Stimulated activated memory B cell treated with anti-CD40 and anti-IgM and Interleukin-4, amounts not matched to agents 10 μg/mL and 1 μg/mL and 100 μg/mL, for 72 hours (primary cell): ENCODE results near the gene PGM1.

Experiments
- ATAC-seq: fragments of 150-1000 bp; cut with Tn5 transposase; 2 replicates; pipeline ENCODE4 v1.10.0; 2021
- H3K27ac Mint-ChIP-seq: one replicate; pipeline ENCODE4 v1.8.0; 2022; ENCODE audit warnings: mild to moderate bottlenecking, mixed read lengths
- H3K27me3 Mint-ChIP-seq: one replicate; pipeline ENCODE4 v1.8.0; 2022; ENCODE audit warnings: mixed read lengths
- H3K36me3 Mint-ChIP-seq: one replicate; pipeline ENCODE4 v1.8.0; 2022; ENCODE audit warnings: mixed read lengths
- H3K4me1 Mint-ChIP-seq: one replicate; pipeline ENCODE4 v1.8.0; 2022; ENCODE audit warnings: mixed read lengths
- H3K4me3 Mint-ChIP-seq: one replicate; pipeline ENCODE4 v1.8.0; 2022; ENCODE audit warnings: mild to moderate bottlenecking, moderate library complexity, mixed read lengths
- H3K9me3 Mint-ChIP-seq: one replicate; pipeline ENCODE4 v1.8.0; 2022; ENCODE audit warnings: mixed read lengths

The PGM1 gene

DNA sequence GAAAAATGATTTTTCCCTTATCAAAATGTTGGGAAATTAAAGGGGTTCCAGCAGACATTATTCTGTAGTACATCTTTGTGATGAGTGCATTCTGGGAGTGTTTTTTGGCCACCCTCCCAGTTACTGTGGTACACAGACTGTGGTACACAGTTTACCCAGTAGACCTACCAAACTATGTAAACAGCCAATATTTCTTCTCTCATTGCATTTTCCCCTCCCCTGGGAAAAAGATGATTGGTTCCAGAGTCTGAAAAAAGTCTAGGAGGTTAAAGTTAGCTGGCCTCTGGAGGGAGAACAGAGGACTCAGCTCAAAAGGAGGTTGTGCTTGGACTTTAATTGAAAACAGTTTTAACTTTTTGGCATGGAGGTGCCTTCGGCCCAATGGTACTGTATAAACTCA lies 42.5 kb downstream of the PGM1 start:
- no peaks in the 10 kb centered on the region for H3K27me3 Mint-ChIP-seq
- H3K4me3 Mint-ChIP-seq = no peak overlapping the region
- H3K27ac Mint-ChIP-seq = no peak overlapping the region
- H3K4me1 Mint-ChIP-seq = no peaks in the 10 kb centered on the region
- H3K36me3 Mint-ChIP-seq = peaks cover 94% of the 10 kb centered on the region
- no peaks in the 10 kb centered on the region for H3K9me3 Mint-ChIP-seq
- ATAC-seq = no peak

DNA sequence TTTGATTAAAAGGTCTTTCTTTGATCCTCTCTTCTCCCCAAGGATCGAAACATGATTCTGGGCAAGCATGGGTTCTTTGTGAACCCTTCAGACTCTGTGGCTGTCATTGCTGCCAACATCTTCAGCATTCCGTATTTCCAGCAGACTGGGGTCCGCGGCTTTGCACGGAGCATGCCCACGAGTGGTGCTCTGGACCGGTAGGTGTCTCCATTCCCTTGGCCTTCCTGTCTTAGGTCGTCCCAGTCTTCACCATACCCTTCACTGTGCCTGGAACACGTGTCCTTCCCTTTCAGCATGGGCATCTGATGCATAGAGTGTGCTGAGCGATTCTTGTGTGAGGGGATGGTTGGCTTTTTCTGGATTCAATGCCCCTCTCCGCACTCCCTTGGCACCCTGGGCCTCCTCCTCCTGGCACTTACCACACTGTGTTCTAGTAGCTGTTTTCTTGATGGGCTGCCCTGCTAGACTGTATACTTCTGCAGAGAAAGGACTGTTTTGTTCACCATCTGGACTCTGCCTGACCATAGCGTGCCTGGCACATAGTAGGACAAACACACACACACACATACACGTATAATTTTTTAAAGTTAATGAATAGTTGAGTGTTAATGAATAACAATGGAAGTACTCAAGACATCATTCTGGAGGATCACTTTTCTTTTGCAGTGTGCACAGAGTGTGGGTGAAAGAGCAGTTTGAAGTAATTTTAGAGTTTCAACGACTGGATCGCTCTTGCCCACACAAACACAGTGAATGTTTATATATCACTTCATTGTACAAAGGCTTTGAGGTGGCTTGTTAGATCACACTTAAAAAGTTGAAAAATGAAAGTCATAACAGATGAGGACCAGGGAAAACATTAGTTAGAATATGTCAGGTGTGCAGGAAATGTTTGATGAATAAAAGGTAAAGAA lies 43.2 kb downstream of the PGM1 start:
- no peaks in the 10 kb centered on the region for H3K4me1 Mint-ChIP-seq
- no peak overlapping the region for H3K27ac Mint-ChIP-seq
- H3K9me3 Mint-ChIP-seq = no peaks in the 10 kb centered on the region
- H3K27me3 Mint-ChIP-seq = no peaks in the 10 kb centered on the region
- no peak overlapping the region for H3K4me3 Mint-ChIP-seq
- ATAC-seq = no peak
- H3K36me3 Mint-ChIP-seq = peaks cover 98% of the 10 kb centered on the region

DNA sequence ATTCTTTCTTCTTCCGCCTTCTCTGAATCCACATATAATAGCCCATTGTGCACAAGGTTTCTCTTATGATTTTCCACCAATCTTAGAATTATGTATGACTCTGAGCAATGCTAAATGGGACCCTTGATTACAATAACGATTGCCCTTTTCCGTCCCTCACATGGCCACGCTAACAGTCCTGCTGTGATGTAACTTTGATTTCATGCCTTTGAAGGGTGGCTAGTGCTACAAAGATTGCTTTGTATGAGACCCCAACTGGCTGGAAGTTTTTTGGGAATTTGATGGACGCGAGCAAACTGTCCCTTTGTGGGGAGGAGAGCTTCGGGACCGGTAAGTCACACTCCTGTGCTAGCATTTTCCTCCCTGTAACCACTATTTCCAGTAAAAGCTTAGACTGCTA lies 45.3 kb downstream of the PGM1 start:
- no peak overlapping the region for H3K4me3 Mint-ChIP-seq
- no peaks in the 10 kb centered on the region for H3K4me1 Mint-ChIP-seq
- no peak overlapping the region for H3K27ac Mint-ChIP-seq
- H3K36me3 Mint-ChIP-seq = peaks cover 93% of the 10 kb centered on the region
- no peaks in the 10 kb centered on the region for H3K9me3 Mint-ChIP-seq
- ATAC-seq = no peak
- no peaks in the 10 kb centered on the region for H3K27me3 Mint-ChIP-seq

DNA sequence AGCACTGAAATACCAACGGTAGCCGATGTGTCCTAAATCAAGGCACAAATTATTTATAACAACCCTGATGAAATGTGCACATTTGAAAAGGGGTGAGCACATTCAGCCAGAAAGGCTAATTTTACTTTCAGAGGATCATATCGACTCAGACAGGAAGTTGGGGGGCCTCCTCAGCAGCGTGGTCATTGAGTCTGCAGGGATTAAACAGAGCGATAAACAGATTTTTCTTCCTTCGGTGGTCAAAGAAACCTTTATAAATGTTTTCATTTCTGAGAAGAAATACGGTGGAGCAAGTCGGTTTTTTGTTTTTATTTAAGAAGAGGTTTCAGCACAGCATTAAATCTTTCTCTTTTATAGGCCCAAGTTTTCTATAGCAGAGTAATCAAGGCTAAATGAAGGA lies 45.7 kb downstream of the PGM1 start:
- H3K27ac Mint-ChIP-seq = no peak overlapping the region
- no peaks in the 10 kb centered on the region for H3K9me3 Mint-ChIP-seq
- H3K4me1 Mint-ChIP-seq = no peaks in the 10 kb centered on the region
- H3K27me3 Mint-ChIP-seq = no peaks in the 10 kb centered on the region
- no peak for ATAC-seq
- no peak overlapping the region for H3K4me3 Mint-ChIP-seq
- H3K36me3 Mint-ChIP-seq = peaks cover 93% of the 10 kb centered on the region

DNA sequence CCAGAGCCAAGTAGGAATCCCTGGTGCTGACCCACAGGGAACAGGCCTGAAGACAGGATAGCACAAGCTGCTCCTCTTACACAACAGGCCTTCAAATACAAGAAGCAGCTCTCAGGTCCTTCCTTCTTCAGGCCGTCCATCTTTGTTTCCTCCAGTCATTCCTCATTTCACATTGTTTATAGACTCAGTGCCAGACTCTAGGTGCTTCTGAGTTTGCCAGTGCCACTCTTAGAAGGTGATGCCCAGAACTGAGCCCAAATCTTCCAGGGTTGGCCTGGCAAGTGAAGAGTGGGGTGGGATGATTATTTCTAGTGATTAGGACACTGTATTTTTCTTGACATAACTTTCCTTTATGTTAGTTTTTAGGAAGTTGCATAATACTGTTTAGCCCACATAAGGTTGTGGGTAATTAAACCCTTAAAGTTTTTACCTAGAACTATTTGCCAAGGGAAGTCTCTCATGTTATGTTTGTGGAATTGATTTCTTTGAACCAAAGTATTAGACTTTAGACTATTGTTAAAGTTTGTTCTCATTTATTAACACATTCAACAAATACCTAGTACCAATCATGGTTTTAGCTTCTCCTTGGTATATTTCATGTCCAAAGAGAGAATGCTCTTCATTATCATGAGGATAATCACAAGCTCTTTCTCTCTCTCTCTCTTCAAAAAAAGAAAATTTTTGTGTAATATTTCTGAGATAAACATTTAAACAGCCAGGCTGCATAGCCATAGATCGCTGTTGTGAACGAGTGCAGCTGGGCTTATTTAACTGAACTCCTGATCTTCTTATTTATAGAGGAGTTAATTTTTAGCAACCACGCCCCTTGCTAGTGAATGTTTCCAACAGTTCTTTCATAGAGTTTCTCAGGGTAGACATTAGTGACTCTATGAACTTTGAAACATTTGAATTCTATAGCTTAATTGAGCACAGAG lies 47.7 kb downstream of the PGM1 start:
- ATAC-seq = no peak
- H3K27ac Mint-ChIP-seq = no peak overlapping the region
- no peak overlapping the region for H3K4me3 Mint-ChIP-seq
- no peaks in the 10 kb centered on the region for H3K4me1 Mint-ChIP-seq
- H3K27me3 Mint-ChIP-seq = no peaks in the 10 kb centered on the region
- H3K36me3 Mint-ChIP-seq = peaks cover 85% of the 10 kb centered on the region
- no peaks in the 10 kb centered on the region for H3K9me3 Mint-ChIP-seq

DNA sequence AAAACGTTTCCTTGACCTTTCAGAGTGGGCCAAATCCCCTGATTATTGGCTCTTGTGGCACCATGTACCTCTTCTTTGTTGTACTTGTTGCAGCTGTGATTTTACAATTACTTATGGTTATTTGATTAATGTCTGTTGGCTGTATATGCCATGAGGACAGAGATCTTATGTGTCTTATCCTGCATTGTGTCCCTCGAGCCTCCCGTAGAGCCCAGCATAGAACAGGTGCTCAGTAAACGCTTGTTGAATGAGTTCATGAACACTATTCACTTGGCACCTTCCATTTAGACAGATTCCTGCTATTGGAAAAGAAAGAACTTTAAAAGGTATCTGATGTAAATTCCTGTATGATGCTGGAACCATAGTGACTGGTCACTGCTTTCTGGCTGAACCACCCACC lies 48.4 kb downstream of the PGM1 start:
- no peak for ATAC-seq
- H3K27ac Mint-ChIP-seq = no peak overlapping the region
- peaks cover 81% of the 10 kb centered on the region for H3K36me3 Mint-ChIP-seq
- H3K4me1 Mint-ChIP-seq = no peaks in the 10 kb centered on the region
- H3K27me3 Mint-ChIP-seq = no peaks in the 10 kb centered on the region
- no peak overlapping the region for H3K4me3 Mint-ChIP-seq
- H3K9me3 Mint-ChIP-seq = no peaks in the 10 kb centered on the region

DNA sequence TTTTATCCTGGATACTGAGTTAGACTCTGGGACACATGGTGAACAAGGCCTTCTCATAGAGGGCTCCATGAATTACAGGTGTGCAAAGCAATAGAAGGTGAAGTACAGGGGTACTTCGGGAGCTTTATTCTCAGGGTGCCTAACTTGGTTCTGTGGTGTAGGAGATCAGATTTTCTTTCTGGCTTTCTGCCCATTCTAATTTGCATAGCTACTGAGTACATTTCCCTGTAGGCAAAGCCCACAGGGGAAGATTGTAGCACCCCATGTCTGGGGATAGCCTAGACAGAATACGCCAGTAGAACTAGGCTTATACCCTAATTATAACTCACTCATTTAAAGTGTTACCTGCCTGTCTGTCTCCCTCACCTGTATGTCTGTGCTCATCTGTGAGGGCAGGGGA lies 49.7 kb downstream of the PGM1 start:
- no peak overlapping the region for H3K27ac Mint-ChIP-seq
- H3K27me3 Mint-ChIP-seq = no peaks in the 10 kb centered on the region
- H3K4me3 Mint-ChIP-seq = no peak overlapping the region
- H3K9me3 Mint-ChIP-seq = no peaks in the 10 kb centered on the region
- peaks cover 70% of the 10 kb centered on the region for H3K36me3 Mint-ChIP-seq
- ATAC-seq = no peak
- no peaks in the 10 kb centered on the region for H3K4me1 Mint-ChIP-seq

DNA sequence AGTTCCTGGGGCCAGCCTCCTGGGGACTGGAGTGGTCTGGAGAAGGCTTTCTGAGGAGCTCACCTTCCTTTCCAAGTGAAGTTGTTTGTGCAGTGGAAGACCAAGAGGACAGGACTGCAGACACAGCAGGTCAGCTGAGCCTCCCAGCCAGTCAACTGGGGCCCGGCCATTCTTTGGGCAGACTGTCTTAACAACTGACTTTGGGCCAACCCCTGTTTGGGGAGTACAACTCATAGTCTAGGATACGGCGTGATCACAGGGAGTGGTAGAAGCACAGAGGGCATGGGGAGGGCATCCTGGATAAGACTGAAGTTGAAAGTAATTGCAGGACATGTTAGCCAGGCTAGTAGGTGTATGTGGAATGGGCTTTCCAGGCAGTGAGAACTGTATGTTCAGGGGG lies 50.3 kb downstream of the PGM1 start:
- Mint-ChIP-seq H3K27ac (no peak overlapping the region), H3K9me3 (no peaks in the 10 kb centered on the region), H3K4me1 (no peaks in the 10 kb centered on the region), H3K27me3 (no peaks in the 10 kb centered on the region), H3K4me3 (no peak overlapping the region), H3K36me3 (peaks cover 70% of the 10 kb centered on the region)
- no peak for ATAC-seq

DNA sequence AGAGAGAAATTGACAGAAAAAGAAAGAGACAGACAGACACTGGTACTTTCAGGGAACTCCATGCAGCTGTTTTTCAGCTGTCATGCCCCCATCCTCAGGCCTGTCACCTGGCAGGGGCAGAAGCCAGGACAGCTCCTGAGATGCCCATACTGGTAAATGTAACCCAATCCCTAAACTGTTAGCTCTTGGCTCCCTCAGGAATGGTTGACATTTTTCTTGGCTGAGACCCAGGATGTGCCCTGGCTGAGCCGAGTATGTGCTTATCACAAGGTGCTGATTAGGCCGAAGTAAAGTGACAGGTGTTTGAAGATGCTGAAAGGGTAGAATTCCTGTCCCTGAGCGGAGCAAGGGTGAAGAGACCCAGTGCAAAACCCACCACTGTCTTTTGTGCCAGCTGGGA lies 50.7 kb downstream of the PGM1 start:
- Mint-ChIP-seq H3K9me3 (no peaks in the 10 kb centered on the region), H3K36me3 (peaks cover 68% of the 10 kb centered on the region), H3K4me1 (no peaks in the 10 kb centered on the region), H3K4me3 (no peak overlapping the region), H3K27me3 (no peaks in the 10 kb centered on the region), H3K27ac (no peak overlapping the region)
- ATAC-seq = no peak

DNA sequence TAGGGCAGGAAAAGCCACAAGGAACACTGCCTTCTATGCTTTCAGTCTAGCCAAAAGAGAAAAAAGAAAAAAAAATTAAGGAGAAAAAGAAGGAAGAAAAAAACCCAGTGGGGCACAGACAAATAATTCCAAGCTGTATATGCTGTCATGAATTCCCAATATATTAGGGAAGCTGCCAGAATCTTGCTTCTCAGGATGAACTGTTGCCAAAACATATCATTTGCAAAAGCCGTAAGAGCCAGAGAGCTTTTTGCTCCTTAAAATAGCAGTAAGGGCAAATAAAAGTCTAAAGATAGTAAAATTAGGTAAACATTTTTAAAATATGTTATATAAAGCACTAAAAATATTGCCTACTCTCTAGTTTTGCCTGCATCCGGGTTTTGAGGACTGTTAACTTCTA lies 52.1 kb downstream of the PGM1 start:
- no peak overlapping the region for H3K4me3 Mint-ChIP-seq
- no peak for ATAC-seq
- no peak overlapping the region for H3K27ac Mint-ChIP-seq
- no peaks in the 10 kb centered on the region for H3K9me3 Mint-ChIP-seq
- no peaks in the 10 kb centered on the region for H3K27me3 Mint-ChIP-seq
- no peaks in the 10 kb centered on the region for H3K4me1 Mint-ChIP-seq
- H3K36me3 Mint-ChIP-seq = peaks cover 58% of the 10 kb centered on the region

DNA sequence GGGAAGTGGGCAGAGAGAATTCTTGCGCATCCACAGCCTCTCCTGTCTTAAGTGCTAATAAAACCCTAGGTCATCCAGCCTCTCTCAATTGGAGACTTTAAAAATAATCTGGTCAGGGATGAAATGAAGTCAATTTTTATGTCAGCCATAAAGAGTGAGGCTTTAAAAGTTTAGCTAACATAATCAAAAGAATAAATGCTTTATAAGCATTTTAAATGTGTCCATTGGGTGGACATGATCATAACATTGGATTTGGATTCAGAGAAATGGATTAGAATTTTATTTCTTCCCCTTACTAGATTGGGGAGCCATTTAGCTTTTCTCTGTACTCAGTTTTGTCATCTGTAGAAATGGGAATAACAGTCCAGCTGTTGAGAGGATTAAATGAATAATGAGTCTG lies 55.5 kb downstream of the PGM1 start:
- no peaks in the 10 kb centered on the region for H3K4me1 Mint-ChIP-seq
- H3K27me3 Mint-ChIP-seq = no peaks in the 10 kb centered on the region
- ATAC-seq = no peak
- no peak overlapping the region for H3K4me3 Mint-ChIP-seq
- H3K9me3 Mint-ChIP-seq = no peaks in the 10 kb centered on the region
- no peak overlapping the region for H3K27ac Mint-ChIP-seq
- peaks cover 56% of the 10 kb centered on the region for H3K36me3 Mint-ChIP-seq

DNA sequence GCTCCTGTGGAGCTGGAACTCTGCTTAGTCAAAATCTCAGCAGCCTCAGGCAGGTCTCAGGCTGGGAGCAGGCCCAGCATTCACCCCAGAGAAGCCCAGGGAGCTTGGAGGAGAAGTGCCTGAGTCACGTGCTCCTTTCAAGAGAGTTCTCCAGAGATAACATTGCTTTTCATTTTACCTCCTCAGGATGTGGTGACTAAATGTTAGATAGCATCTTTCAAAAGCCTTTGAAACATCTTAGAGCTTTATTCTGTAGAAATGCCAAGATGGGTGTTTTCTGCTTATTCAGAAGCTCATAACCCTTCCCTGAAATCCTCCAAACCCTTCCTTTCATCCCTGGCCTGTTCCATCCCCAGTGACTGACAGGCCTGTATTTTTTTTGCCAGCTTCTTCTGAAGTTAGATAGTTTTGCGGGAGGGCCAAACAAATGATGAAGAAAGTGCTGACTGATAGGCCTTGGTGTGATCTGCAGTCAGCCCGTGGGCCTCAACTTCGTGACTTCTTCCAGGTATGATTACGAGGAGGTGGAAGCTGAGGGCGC lies 58.0 kb downstream of the PGM1 start:
- no peak overlapping the region for H3K4me3 Mint-ChIP-seq
- peaks cover 60% of the 10 kb centered on the region for H3K36me3 Mint-ChIP-seq
- no peak overlapping the region for H3K27ac Mint-ChIP-seq
- no peaks in the 10 kb centered on the region for H3K27me3 Mint-ChIP-seq
- no peak for ATAC-seq
- peaks cover 5% of the 10 kb centered on the region for H3K4me1 Mint-ChIP-seq
- no peaks in the 10 kb centered on the region for H3K9me3 Mint-ChIP-seq

DNA sequence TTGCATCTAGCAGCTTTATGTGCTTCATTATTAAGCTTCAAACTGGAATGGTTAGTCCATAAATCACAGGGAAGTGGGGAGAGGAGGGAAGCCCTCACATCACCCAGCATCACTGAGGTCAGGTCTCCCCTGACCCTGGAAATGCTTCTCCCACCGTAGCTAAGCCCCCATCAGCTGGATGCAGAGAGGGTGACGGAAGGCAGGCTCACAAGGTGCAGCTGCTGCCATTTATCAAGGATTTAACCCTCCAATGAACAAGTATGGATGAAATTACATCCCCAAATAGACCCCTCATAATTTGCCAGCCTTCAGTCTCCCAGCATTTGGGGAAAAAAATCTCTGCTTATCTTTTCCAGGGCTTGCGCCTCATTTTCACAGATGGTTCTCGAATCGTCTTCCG lies 60.8 kb downstream of the PGM1 start:
- no peaks in the 10 kb centered on the region for H3K27me3 Mint-ChIP-seq
- no peak overlapping the region for H3K4me3 Mint-ChIP-seq
- ATAC-seq = no peak
- no peak overlapping the region for H3K27ac Mint-ChIP-seq
- peaks cover 65% of the 10 kb centered on the region for H3K36me3 Mint-ChIP-seq
- H3K9me3 Mint-ChIP-seq = no peaks in the 10 kb centered on the region
- peaks cover 5% of the 10 kb centered on the region for H3K4me1 Mint-ChIP-seq

DNA sequence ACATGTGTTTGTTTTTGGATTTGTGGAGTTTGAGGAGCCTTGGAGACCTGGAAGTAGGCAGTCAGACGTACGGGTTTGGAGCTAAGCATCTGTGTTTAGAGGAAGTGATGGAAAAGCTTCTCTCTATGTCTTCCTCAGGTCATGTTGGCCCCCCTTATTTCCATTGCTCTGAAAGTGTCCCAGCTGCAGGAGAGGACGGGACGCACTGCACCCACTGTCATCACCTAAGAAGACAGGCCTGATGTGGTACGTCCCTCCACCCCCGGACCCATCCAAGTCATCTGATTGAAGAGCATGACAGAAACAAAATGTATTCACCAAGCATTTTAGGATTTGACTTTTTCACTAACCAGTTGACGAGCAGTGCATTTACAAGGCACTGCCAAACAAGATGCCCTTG lies 66.2 kb downstream of the PGM1 start:
- Mint-ChIP-seq H3K36me3 (peaks cover 74% of the 10 kb centered on the region), H3K27ac (no peak overlapping the region), H3K4me3 (no peak overlapping the region), H3K27me3 (no peaks in the 10 kb centered on the region), H3K4me1 (peaks cover 5% of the 10 kb centered on the region), H3K9me3 (peaks cover 8% of the 10 kb centered on the region)
- ATAC-seq = no peak

DNA sequence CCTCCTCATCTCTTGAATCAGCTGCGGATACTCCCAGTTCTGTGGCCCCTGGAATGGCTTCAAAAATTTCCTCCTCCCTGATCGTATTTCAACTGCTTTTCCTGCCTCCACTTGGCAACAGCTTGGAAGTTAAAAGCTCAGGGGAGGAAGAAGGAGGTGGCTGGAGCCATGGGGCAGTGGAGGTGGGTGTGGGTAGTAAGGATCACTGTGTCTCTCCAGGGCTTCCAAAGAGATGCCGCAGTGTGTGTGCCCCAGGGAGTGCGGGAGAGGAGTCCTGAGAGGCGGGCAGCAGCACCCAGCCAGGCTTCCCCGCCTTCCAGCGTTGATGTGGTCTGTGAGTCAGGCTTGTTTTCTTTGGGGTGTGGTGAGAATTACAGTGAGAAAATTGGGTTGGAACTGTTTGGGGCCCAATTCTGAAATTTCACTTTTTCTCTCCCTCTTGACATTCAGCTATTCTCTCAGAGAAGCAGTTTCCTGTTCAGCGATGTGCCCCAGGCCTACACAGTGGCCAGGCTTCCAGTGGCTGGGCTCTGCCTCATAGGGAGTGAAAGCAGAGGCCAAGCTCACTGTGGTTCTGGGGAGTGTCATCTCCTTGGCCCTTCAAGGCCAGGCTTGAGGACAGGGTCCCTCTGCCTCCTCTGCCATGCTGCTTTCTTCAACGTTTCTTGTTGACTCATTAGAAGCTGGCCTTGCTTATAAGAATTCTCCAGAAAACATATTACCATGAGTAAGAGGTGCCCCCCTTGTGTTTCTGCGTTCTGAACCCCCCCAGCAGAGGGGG lies 69.0 kb downstream of the PGM1 start:
- Mint-ChIP-seq H3K4me1 (no peaks in the 10 kb centered on the region), H3K27me3 (no peaks in the 10 kb centered on the region), H3K9me3 (peaks cover 8% of the 10 kb centered on the region), H3K4me3 (no peak overlapping the region), H3K36me3 (peaks cover 71% of the 10 kb centered on the region), H3K27ac (no peak overlapping the region)
- no peak for ATAC-seq
